Activated CD4-positive, alpha-beta T cell treated with anti-CD3 and anti-CD28 coated beads, Interleukin-10, Interleukin-2, amounts not matched to agents 100 ng/mL and 50 ng/mL, durations not matched to agents 16 hours and 8 hours (primary cell): ENCODE data around the gene GPBP1.
"Not testable (repeated sequence)": the region's sequence is repeated elsewhere in the genome, so short reads cannot be mapped to it uniquely, and the experiment has no call there.

ENCODE experiments used
- DNase-seq: peaks from one replicate; pipeline ENCODE4 v3.0.0-alpha.2; 2020

Gene GPBP1

DNA sequence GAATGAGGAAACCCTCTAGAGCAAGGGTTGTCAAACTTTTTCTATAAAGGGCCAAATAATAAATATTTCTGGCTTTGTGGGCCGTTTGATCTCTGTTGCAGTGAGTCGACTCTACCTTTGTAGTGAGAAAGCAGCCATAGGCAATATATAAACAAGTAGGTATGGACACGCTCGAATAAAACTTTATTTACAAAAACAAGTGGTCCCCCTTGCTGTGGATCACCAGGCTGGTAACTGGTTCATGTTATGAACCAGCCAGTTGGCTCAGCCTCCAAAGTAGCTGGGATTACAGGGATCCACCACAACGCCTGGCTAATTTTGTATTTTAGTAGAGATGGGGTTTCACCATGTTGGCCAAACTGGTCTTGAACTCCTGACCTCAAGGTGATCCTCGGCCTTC lies 118.5 kb downstream of the GPBP1 start:
- no peak for DNase-seq

DNA sequence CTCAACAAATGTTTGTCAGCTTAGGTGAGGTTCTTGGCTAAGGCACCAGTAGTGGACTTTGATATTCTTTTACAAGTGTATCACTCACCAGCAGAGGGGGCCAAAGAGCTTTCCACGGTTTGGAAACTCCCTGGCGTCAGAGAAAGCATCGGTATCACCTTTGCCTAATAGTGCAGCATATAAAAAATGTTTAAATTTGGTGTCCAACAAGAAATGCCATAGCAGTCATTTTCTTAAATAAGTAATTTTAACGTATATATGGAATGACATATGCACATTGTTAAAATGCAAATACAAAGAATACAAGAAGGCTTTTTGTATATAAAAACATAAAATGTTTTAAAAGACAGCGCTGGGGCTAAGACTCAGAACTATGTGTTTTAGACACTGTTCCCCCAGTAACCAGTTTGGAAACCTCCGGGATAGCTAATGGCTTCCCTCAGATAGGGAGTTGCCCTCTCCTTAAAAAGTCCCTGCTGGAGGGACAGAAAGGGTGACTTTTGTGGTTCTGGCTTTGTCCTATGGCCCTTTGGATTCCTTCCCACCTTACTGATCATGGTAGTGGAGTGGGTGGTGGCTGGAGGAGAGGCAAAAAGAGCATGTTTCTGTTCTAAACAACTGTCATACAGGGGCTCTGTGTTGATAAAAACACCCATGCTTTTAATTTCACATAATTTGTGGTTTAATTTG lies 124.6 kb downstream of the GPBP1 start:
- peak; percentile 86 for DNase-seq

DNA sequence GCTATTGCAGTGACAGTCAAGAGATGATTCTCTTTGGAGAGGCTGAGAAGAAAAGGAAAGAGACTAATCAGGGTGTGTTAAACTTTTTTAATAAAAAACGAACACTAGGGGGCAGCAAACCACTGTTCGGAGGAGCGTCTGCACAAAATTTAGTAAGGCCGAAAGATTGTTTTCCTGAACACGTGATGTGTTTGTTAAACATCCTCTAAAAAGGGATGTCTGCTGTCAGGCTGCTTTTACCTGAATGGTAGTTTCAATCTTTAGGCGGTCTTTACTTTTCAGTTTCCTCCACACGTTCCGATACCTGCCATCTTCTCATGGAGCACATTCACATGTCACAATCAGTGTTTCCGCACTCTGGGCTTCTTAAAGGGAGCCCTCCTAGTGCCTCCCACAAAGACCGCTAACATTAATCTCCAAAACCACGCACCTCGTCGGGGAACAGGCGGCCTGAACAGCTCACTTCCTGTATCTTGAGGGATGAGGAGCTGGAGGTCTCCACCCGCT lies 125.2 kb downstream of the GPBP1 start:
- DNase-seq: peak; percentile 79

GRCh38 chr5:57299986-57300385 lies 126.1 kb downstream of the GPBP1 start:
- DNase-seq: no peak

GRCh38 chr5:57302164-57302563 lies 128.3 kb downstream of the GPBP1 start:
- peak; percentile 39 for DNase-seq

GRCh38 chr5:57302643-57303042 lies 128.8 kb downstream of the GPBP1 start:
- no peak for DNase-seq

DNA sequence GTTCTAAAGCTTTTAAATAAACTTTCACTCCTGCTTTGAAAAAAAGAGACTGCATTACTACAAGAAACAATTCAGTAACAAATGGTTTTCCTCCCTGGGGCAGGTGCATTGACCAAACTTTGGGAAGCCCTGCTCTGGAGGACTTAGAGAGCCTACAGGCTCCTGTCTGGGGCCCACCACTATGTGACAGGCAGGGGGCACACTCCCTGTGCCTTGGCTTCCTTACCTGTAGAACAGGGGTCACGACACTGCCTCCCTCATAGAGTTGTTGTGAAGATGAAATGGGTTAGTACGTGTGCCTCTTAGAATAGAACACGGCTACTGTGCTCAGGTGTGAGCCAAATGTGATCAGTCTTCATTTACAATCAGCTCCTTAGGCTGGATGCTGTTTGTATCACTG lies 130.1 kb downstream of the GPBP1 start:
- DNase-seq: no peak

GRCh38 chr5:57304931-57305330 lies 131.1 kb downstream of the GPBP1 start:
- no peak for DNase-seq

DNA sequence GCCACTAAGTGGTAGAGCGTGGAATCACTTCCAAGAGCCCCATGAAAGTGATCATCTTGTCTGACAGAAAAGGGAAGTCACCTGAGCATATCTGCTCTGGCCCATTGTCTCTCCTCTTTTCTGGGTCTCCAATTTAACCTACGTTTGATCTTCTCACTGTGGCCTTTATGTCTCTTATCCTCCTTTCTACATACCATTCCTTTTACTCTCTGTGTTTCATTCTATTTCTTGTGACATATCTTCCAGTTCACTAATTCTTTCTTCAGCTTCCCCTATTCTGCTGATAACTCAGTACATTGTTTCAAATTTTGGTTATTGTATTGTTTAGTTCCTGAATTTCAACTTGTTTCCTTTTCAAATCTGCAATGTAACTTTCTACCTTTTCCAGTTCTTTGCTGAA lies 132.5 kb downstream of the GPBP1 start:
- no peak for DNase-seq

- DNase-seq: no peak
Measured at GRCh38 chr5:57307516-57307915, 133.7 kb downstream of the GPBP1 start.

DNA sequence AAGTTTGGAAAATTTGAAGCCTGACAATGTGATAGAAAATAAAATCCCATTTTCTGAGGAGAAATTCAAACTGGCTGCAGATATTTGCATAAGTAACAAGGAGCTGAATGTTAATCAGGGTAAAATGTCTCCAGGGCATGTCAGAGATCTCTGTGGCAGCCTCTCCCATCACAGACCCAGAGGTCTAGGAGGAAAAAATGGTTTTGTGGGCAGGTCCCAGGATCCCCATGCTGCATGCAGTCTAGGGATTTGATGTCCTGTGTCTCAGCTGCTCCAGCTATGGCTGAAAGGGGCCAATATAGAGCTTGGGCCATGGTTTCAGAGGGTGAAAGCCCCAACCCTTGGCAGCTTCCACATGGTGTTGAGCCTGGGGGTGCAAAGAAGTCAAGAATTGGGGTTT lies 135.2 kb downstream of the GPBP1 start:
- not testable (repeated sequence) for DNase-seq

GRCh38 chr5:57311251-57311650 lies 137.4 kb downstream of the GPBP1 start:
- DNase-seq: no peak

DNA sequence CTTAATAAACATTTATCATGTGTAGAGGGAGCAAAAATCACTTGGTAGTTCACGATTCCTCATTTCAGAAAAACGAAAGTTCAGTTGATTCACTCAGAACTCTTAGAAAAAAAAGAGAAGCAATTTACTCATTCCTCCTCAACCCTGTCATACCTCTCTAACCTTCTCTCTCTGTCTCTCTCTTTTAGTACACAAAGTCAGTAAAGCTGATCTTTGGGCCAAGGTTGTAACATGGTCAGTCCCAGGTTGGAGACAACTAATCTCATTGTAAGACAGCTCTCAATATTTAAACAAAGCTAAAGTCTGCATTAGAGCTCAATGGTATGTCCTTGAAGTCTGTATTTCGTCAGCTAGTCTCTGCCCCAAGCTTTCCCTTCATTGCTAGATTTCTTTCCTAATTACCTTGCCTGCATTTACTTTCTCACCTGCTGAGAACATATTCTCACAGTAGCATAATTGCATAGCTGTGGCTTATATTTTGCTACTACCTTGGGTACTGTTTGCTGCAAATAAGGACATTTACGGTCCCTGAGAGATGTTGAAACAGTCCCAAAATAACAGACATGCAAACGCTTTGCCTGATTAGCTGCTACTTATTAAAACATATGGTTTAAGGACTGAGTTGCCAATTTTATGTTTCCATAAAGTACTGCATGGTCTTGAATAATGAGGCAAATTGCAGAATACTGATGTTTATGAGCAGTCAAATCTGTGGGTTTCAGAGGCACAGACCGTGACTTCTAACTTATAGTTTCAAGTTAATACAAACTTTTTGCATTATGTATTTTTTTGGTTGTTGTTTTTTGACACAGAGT lies 138.3 kb downstream of the GPBP1 start:
- DNase-seq: no peak

DNA sequence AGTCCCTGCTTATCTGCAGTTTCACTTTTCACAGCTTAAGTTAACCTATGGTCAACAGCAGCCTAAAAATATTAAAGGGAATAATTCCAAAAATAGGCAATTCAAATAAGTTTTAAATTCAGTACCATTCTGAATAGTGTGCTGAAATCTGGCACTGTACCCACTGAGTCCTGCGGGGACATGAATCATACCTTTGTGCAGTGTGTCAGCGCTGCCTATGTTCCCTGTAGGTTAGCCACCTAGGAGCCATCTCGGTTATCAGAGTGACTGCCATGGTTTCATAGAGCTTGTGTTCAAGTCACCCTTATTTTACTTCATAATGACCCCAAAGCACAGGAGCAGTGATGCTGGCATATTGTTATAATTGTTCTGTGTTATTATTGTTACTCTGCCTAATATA lies 139.9 kb downstream of the GPBP1 start:
- DNase-seq: no peak
